NCI-H146 treated with DMSO at 0.1 percent for 48 hours (cell line): ENCODE measurements around the gene TMEM164.
"Not testable (repeated sequence)": the region's sequence is repeated elsewhere in the genome, so short reads cannot be mapped to it uniquely, and the experiment has no call there.

Experiments
- DNase-seq: peaks from one replicate; lab custom pipeline; 2025; ENCODE audit not compliant: unreplicated experiment; lab: John Stamatoyannopoulos, UW

TMEM164 gene

DNA sequence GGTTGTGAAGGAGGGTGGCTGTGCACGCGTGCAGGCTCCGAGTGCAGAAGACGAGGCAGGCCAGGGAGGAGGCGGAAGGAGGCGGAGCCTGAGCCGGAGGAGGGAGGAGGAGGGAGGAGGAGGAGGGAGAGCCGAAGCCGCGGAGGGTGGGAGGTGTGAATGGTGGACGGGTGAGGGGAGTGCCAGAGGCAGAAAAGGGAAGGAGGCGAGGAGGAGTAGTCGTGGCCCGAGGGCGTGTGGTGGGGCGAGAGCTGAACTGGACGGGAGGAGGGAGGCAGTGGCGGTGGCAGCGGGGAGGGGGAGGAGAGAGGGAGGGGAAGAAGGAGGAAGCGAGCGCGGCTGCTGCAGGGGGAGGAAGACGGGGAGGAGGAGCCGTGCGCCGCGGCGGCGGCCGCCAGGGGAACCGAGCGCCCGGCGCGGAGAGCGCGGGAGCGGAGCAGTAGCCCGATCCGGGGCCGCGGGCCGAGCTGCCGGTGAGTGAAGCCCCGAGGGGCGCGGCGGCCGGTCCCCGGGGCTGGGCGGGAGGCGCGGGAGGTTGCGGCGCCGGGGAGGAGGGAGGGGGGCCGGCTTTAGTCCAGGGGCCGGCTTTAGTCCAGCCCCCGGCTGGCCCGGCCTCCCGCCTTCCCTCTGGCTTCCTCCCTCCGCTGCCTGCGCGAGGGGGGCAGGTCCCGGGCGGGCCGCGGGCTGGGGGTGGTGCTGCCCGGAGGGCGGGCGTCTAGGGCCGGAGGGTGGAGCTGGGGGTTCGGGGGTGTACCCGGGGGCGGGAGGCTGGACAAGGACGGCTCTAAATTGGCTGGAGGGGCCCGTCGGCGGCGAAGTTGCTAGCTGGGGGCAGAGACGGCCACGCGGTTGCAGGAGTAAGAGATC lies at the start of gene TMEM164:
Gene TMEM164 (plus strand): TSS at position 815 of the 867 bp plus-strand sequence. CDS start 661 bp downstream, outside the sequence.
- peak; percentile 81 for DNase-seq

DNA sequence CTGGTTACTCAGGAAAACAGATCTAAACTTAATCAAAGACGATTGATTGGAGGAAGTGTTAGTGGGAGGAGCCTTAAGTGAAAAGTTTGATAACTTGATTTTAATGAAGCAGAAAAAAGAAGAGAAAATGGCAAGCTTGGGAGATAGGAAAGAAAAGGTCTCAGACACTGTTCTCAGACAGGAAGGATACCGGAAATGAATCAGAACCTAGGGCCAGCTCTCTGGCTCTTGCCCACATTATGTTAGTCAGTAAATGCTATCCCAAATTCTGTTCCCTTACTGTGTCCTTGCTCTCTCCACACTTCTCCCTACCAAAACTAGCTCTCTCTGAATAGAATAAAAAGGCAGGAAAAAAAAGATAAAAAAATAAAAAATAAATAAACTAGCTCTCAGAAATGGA lies 48.6 kb upstream of the TMEM164 start:
- no peak for DNase-seq

DNA sequence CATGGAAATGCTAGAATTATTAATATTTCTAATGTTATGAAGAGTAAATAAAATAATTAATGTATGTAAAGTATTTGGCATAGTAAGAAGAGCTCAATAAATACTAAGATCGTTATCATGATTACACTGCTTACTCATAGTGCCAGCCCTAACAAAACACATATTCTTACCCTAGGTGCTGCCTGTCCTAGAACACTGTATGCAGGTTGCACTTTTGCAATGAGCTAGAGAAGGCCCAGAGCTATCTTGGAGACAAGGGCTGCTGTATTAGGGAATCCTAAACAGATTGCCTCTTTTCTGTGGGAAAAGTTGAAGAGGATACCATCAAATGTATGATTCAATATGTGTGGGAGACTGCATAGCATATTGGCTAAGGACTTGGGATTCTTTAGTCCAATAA lies 48.0 kb upstream of the TMEM164 start:
- no peak for DNase-seq

DNA sequence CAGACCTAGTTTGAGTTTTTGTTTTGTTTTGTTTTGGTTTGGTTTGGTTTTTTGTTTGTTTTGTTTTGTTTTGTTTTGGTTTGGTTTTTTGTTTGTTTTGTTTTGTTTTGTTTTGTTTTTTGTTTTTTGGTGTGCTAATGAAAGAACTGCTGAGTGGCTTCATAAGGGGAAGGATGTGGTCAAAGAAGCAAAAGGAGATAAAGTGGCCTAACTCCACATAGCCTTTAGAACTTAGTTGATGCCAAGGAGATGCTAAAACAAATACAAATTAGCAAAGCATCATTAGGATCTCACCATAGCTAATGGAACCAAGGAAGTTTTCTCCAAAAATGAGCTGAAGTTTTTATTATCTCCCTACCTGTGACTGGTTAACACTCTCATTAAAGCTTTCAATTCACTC lies 44.6 kb upstream of the TMEM164 start:
- DNase-seq: no peak

DNA sequence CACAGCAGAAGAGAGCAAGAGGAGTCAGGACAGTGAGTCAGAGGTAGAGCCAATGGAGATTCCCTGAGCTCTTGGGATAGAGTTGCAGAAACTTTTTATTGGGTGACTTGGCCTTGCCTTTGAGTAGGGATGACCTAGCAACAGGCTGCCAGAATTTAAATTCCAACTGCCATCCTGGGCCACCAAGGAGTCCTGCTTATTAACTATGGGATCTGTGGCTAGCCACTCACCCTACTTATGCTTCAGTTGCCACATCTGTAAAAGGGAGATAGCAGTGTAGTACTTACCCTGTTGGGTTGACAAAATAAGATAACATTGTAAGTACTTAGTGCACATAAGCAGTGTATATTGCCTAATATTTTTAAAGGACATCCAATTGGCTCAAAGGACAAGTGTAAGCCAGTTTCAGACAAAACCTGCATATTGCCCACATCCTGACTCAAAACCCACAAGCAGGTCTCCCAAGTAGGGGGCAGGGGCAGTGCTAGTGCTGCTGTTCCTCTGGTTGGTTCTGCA lies 43.5 kb upstream of the TMEM164 start:
- no peak for DNase-seq

DNA sequence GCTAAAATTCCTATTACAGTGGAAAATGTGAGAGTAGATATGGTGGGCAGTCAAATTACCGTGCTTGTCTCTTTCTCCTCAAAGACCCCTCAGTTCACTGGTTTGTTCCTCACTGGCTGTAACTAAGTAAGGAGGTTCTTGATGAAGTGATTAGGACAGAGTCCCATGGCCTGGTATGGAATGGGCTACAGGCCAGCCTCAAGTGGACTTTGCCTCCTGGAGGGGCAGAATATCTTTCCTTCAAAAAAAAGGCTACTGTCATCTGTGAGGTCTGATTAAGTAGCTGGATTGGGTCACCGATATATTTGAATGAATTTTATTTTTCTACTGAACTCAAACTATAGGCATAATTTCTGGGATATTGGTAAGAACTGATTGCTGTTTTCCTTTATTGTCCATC lies 38.5 kb upstream of the TMEM164 start:
- no peak for DNase-seq

DNA sequence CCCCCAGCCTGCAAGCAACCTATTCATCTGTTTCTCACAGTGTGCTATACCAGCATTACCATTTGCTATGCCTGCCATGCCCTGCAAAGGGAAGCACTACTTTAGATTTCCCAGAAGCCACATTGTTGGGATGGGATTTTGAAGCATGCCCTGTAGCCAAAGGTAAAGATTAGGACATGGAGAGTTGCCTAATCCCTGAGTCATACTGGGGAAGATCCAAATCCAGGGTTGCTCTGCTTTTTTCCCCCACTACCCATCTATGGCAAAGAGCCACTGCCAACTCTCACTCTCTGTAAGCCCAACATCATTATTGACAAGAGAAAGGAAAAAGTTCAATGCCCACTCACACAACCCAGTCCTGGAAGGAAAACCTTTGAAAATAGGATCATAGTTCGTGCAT lies 36.7 kb upstream of the TMEM164 start:
- DNase-seq: no peak

DNA sequence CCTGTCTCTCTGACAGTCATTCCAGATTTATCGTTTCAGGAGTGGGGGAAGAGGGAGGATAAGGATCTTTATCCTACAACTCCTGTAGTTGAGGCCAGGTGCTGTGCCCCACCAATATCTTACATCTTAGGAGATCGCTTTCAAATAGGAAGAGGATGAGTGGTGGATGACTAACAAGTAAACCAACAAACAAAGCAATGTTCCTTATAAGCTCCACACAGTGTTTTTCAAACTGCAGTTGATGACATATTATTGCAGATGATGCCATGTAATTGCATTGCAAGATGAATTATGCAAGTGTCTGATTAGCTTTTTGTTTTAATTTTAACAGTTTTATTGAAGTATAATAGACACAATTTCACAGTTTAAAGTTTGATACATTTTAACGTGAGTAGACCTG lies 35.8 kb upstream of the TMEM164 start:
- DNase-seq: no peak

DNA sequence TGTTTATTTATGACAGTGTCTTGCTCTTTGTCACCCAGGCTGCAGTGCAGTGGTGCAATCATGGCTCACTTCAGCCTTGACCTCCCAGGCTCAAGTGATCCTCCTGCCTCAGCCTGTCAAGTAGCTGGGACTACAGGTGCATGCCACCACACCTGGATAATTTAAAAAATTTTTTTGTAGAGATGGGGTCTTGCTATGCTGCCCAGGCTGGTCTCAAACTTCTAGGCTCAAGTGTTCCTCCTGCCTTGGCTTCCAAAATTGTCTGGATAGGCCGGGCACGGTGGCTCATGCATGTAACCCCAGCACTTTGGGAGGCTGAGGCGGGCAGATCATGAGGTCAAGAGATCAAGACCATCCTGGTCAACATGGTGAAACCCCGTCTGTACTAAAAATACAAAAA lies 32.1 kb upstream of the TMEM164 start:
- DNase-seq: not testable (repeated sequence)

DNA sequence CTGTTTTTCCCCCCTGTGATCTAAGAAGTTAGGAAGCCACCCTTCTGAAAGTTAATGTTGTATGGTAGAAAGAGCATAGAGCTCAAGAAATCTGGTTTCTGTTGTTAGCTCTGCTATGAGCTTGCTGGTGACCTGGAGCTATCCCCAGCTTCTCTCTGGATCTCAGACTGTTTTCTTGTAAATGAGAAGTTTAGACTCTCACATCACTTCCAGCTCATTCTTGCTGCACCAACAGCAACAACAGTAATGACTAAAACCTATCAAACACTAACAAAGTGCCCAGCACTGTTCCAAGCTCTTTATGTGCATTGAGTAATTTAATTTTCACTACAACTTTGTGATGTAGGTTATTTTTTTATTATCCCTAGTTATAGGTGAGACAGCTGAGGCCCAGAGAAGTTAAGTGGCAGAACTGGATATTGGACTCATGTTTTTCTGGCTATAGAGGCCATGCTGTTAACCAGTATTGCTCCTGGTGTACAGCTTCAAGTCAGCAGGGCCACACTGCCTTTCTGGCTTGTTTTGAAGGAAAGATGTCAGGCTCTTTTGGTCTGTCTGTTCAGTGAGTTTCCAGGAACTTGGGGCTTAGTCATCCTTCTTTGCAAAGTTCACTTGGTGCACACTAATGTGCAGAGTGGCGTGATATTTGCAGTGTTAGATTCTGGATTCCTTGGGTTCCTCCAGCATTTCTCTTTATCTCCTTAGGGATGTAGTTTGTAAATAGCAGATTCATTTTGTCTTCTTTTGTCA lies 27.8 kb upstream of the TMEM164 start:
- DNase-seq: no peak

DNA sequence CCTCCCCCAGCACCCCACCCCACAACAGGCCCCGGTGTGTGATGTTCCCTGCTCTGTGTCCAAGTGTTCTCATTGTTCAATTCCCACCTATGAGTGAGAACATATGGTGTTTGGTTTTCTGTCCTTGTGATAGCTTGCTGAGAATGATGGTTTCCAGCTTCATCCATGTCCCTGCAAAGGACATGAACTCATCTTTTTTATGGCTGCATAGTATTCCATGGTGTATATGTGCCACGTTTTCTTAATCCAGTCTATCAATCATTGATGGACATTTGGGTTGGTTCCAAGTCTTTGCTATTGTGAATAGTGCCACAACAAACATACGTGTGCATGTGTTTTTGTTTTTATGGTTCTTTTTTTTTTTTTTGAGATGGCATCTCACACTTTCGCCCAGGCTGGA lies 17.7 kb upstream of the TMEM164 start:
- DNase-seq: not testable (repeated sequence)

DNA sequence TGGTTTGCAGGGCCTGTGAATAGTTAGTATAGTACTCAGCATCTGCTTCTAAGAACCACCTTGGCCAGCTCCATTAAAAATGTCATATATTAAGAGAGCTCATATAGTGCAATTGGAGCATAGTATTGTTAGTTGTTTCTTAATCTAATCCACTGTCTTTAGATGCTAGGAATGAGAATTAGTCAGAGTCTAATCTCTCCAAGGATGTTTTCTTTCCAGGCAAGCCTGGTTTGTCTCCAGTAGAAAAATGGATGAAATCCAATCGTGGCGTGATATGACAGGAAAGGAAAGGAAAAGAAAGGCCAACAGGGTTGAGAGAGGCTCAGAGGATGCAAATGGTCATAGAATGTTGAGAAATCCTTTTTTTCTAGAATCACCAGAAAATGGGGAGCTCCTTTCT lies 15.0 kb upstream of the TMEM164 start:
- no peak for DNase-seq

DNA sequence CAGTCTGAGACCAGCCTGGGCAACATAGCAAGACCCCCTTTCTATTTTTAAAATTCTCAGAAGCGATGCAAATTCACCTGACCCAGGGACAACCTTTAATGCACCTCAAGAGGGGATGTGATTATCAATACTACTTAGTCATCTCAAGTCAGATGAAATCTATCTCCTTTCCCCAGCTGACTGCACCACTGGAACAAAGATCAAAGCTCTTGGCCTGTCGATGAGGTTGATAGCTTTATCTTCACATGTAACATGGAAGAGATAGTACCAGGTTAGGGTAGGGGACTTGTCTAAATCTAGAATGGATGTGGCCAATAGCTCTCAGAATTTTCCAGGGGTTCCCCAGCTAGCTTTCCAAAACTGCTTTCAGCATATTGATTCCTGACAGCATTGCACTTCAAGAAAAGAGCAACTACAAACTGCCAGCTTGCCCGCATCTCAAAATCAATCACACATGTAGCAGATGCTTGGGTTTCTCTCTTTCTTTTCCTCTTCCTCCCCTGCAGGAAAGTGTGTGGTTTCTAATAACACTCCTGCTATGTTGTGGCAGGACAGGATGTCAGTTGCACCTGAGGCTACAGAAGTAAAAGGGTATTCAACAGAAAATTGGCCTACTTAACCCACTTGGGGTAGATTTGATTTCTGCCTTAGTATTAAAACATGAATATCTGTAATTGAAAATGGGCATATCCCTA lies 12.2 kb upstream of the TMEM164 start:
- DNase-seq: no peak

DNA sequence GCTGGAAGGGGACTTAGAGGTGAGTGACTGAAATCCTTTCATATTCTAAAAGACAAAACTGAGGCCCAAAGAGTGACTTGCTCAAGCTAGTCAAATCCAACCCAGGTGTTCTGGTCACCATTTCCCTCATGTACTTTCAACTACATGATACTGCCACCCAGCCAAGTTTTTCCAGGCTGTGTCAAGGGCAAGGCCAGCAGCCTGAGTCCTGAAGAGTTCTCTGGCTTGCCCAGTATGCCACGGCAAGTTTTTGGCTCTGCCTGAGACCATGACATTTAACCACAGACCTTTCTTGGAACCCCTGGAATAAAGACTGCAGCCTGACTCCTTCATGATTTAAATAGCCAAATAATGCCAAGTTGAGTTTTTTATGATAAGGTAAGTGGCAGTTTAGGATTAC lies 10.7 kb upstream of the TMEM164 start:
- DNase-seq: no peak

DNA sequence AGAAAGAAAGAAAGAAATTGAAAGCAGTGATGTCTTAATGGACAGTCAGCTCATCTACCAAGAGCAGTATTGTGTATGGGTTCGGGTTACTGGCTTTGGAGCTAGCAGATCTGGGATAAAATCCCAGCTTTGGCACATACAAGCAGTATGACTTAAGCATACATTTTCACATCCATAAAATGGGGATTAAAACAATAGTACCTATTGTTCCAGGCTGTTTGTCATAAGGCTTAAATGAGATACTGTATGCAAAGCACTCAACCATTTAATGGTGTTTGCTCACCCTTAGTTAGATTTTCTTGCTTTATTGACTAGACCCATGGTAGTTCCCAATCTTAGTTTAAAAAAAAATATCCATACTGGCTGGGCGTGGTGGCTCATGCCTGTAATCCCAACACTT lies 7.8 kb upstream of the TMEM164 start:
- DNase-seq: no peak

DNA sequence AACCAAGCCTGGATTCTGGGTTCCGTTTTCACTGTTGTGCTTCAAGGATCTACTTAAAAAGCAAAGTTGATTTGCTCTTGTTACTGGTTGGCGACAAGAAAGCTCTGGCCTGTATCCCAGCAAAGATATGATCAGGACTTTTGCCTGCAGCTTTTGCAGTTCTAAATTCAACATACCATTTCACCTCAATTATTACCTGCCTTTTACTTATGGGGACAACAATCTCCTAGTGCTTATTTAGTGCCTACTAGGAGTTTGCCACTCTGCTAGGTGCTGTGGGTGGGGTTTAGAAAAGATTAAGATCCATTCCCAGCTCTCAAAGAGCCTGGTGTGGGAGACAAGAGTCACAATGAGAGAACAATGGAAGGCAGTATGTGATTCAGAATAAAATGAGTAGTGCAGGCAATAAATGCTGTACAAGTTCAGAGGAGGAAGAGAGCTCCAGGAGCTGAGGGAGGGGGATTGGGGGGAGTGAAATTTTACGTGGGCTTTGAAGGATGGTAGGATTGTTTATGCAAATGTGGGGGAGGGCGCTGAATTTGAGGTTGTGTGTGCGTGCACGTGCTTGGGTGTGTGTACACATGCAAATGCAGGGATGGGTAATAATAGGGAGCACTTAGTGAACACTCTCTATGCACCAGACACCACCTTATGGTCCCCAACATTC lies 5.0 kb upstream of the TMEM164 start:
- DNase-seq: no peak

DNA sequence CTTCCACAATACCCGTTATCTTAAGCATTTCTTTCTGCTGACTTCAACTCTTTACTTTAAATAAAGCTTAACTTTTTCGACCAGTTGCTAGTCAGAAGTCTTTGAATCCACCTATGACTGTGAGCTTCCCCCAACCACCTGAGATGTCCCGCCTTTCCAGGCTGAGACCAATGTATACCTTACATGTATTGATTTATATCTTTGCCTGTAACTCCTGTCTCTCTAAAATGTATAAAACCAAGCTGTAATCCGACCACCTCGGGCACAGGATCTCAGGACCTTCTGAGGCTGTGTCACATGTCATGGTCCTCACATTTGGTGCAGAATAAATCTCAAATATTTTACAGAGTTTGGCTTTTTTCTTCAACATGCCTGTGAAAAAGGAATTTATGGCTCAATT lies 2.9 kb upstream of the TMEM164 start:
- no peak for DNase-seq

DNA sequence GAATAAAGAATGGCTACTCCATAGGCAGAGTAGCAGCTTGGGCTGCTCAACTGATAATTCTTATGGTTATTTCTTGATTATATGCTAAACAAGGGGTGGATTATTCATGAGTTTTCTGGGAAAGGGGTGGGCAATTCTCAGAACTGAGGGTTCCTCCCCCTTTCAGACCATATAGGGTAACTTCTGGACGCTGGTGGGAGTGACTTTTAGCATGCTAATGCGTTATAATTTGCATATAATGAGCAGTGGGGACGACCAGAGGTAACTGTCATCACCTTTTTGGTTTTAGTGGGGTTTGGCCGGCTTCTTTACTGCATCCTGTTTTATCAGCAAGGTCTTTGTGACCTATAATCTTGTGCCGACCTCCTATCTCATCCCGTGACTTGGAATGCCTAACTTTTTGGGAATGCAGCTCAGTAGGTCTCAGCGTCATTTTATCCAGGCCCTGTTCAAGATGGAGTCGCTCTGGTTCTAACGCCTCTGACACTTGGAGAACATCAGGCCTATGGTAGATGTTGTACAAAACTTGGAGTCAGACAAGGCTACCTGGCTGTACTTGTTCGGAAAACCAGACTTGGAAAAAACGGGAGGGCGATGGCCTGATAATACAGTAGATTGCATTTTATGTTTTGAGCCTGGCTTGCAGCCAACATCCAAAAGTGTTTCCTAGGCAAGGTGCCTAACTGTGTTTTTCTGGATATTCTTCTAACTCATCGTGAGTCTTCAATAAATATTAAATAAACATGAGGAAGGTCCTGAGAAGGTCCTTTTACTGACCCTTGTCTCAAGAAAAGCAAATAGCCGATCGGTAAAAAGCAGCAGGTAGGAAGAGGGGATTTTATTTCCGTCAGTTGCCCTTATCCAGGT lies 1.8 kb upstream of the TMEM164 start:
- DNase-seq: no peak

DNA sequence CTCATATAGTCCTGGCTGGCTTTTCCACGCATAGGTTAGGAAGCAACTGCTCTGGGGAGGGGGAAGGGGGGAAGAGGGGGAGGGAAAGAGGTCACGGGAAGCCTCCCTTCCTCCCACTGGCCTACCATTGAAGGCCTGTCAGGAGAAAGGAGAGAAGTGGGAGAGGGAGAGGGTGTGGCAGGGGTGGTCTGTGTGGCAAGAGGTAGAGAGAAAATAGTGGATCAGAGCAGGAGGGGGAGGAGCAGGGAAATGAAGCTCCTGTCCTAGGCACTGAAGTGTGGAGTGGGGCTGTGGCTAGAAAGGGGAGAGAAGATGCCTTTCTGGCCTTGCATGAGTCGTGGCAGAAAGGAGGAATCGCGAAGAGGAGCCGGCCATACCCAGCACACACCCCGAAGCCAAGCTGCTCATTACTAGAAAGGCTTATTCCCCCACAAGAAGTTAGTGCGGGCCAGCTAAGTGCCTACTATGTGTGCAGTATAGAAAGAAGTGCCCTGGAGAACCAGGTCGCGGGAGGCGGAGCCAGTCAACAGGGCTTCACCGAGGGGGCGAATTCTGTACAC lies 1.1 kb upstream of the TMEM164 start:
- DNase-seq: no peak
